GM18520 (cell line): ENCODE measurements around the gene ABHD3.
"Not testable (repeated sequence)": the region's sequence is repeated elsewhere in the genome, so short reads cannot be mapped to it uniquely, and the experiment has no call there.

Experiments used
- ATAC-seq: cut with Tn5 transposase; IDR thresholded peaks from one replicate; pipeline ENCODE4 v1.9.1; 2021; ENCODE audit not compliant: unreplicated experiment

Gene ABHD3

GRCh38 chr18:21653361-21653760 lies 51.2 kb downstream of the ABHD3 start:
- ATAC-seq = no peak

GRCh38 chr18:21652073-21652472 lies 52.5 kb downstream of the ABHD3 start:
- no peak for ATAC-seq

GRCh38 chr18:21650311-21650710 lies 54.3 kb downstream of the ABHD3 start:
- no peak for ATAC-seq

GRCh38 chr18:21640375-21640774 lies 64.2 kb downstream of the ABHD3 start:
- not testable (repeated sequence) for ATAC-seq

GRCh38 chr18:21638822-21639221 lies 65.8 kb downstream of the ABHD3 start:
- no peak for ATAC-seq

- ATAC-seq = no peak
Measured at GRCh38 chr18:21636769-21637168, 67.8 kb downstream of the ABHD3 start.

GRCh38 chr18:21634588-21635199 lies 69.9 kb downstream of the ABHD3 start:
- ATAC-seq = no peak

- no peak for ATAC-seq
Measured at GRCh38 chr18:21632393-21632792, 72.2 kb downstream of the ABHD3 start.

GRCh38 chr18:21629089-21629832 lies 75.3 kb downstream of the ABHD3 start:
- ATAC-seq = peak; percentile 96

GRCh38 chr18:21621640-21622039 lies 82.9 kb downstream of the ABHD3 start:
- ATAC-seq = not testable (repeated sequence)

- peak; percentile 97 for ATAC-seq
Measured at GRCh38 chr18:21612125-21613039, 92.2 kb downstream of the ABHD3 start, which contains the start of gene SNRPD1. Gene SNRPD1 (plus strand): TSS chr18:21612314. CDS start chr18:21612430, 116 bp downstream.

- not testable (repeated sequence) for ATAC-seq
Measured at GRCh38 chr18:21611401-21612124, 93.0 kb downstream of the ABHD3 start.

GRCh38 chr18:21605213-21605612 lies 99.4 kb downstream of the ABHD3 start:
- ATAC-seq = no peak

- ATAC-seq = no peak
Measured at GRCh38 chr18:21604671-21605070, 99.9 kb downstream of the ABHD3 start.

- ATAC-seq = no peak
Measured at GRCh38 chr18:21602299-21602587, 102.3 kb downstream of the ABHD3 start.
